Hepatocyte (in vitro differentiated cells): ENCODE results near the gene HAT1.
"Not testable (repeated sequence)": the region's sequence is repeated elsewhere in the genome, so short reads cannot be mapped to it uniquely, and the experiment has no call there.

Source experiments
- EZH2phosphoT487 ChIP-seq: fragments of 200-600 bp; sonication (generic); IDR thresholded peaks from one replicate; pipeline ENCODE4 v1.6.1; 2018; ENCODE audit warnings: antibody characterized with exemption, mild to moderate bottlenecking, low read depth, moderate library complexity; ENCODE audit not compliant: unreplicated experiment, severe bottlenecking
- TF ChIP-seq, protein P1 (sequence below): fragments of 200-600 bp; sonication (generic); IDR thresholded peaks from 2 replicates; pipeline ENCODE4 v1.5.1; 2016; ENCODE audit warnings: antibody characterized with exemption, mild to moderate bottlenecking; ENCODE audit not compliant: poor library complexity

DNA sequence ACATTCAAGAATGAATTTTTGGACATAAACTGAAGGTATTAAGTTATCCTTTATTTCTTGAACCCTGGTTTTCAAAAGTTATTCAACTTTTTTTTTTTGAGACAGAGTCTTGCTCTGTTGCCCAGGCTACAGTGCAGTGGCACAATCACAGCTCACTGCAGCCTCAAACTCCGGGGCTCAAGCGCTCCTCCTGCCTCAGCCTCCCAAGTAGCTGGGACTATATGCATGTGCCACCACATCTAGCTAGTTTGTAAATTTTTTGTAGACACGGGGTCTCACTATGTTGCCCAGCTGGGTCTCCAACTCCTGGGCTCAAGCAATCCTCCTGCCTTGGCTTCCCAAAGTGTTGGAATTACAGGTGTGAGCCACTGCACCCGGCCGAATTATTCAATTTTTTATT, 74.8 kb downstream of the HAT1 start:
- TF ChIP-seq, protein P1, sequence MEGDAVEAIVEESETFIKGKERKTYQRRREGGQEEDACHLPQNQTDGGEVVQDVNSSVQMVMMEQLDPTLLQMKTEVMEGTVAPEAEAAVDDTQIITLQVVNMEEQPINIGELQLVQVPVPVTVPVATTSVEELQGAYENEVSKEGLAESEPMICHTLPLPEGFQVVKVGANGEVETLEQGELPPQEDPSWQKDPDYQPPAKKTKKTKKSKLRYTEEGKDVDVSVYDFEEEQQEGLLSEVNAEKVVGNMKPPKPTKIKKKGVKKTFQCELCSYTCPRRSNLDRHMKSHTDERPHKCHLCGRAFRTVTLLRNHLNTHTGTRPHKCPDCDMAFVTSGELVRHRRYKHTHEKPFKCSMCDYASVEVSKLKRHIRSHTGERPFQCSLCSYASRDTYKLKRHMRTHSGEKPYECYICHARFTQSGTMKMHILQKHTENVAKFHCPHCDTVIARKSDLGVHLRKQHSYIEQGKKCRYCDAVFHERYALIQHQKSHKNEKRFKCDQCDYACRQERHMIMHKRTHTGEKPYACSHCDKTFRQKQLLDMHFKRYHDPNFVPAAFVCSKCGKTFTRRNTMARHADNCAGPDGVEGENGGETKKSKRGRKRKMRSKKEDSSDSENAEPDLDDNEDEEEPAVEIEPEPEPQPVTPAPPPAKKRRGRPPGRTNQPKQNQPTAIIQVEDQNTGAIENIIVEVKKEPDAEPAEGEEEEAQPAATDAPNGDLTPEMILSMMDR = not testable (repeated sequence)
- not testable (repeated sequence) for TF ChIP-seq EZH2phosphoT487
